NCI-H748 (cell line): ENCODE results near the gene PKHD1.

Experiments
- DNase-seq: peaks from one replicate; lab custom pipeline; 2025; ENCODE audit not compliant: unreplicated experiment; lab: John Stamatoyannopoulos, UW

PKHD1 gene

GRCh38 chr6:51718533-51718932 is 368.9 kb downstream of the PKHD1 start:
- DNase-seq: no peak

GRCh38 chr6:51717477-51717876 is 369.9 kb downstream of the PKHD1 start:
- DNase-seq: no peak

- no peak for DNase-seq
These were observed 375.5 kb downstream of the PKHD1 start for GRCh38 chr6:51711876-51712275.

- DNase-seq: no peak
These were observed 381.3 kb downstream of the PKHD1 start for GRCh38 chr6:51706086-51706485.

- no peak for DNase-seq
These were observed 382.4 kb downstream of the PKHD1 start for GRCh38 chr6:51704932-51705540.

- DNase-seq: peak; percentile 60
These were observed 384.6 kb downstream of the PKHD1 start for GRCh38 chr6:51702851-51703250.

GRCh38 chr6:51684603-51685002 is 402.8 kb downstream of the PKHD1 start:
- no peak for DNase-seq

- DNase-seq: no peak
These were observed 403.4 kb downstream of the PKHD1 start for GRCh38 chr6:51684038-51684437.

- DNase-seq: no peak
These were observed 408.4 kb downstream of the PKHD1 start for GRCh38 chr6:51678905-51679620.

- DNase-seq: no peak
These were observed 409.1 kb downstream of the PKHD1 start for GRCh38 chr6:51678274-51678673.

GRCh38 chr6:51675922-51676275 is 411.5 kb downstream of the PKHD1 start:
- peak; percentile 20 for DNase-seq

GRCh38 chr6:51675020-51675921 is 412.1 kb downstream of the PKHD1 start:
- DNase-seq: no peak

GRCh38 chr6:51663525-51663924 is 423.9 kb downstream of the PKHD1 start:
- no peak for DNase-seq

- DNase-seq: no peak
These were observed 426.6 kb downstream of the PKHD1 start for GRCh38 chr6:51660767-51661166.

GRCh38 chr6:51657491-51657890 is 429.9 kb downstream of the PKHD1 start:
- no peak for DNase-seq

- DNase-seq: no peak
These were observed 431.9 kb downstream of the PKHD1 start for GRCh38 chr6:51655517-51655916.

- DNase-seq: no peak
These were observed 432.8 kb downstream of the PKHD1 start for GRCh38 chr6:51654647-51655046.

GRCh38 chr6:51651132-51651817 is 436.1 kb downstream of the PKHD1 start:
- no peak for DNase-seq

- DNase-seq: no peak
These were observed 438.6 kb downstream of the PKHD1 start for GRCh38 chr6:51648774-51649173.

- no peak for DNase-seq
These were observed 439.2 kb downstream of the PKHD1 start for GRCh38 chr6:51648236-51648635.

GRCh38 chr6:51644426-51644825 is 443.0 kb downstream of the PKHD1 start:
- no peak for DNase-seq
